Esophagus mucosa (tissue), 1 donor: ENCODE results near the gene PHC2. TPM values are rescaled to one million over a fixed set of nuclear protein-coding genes. Genes with fewer than 3 reads are reported as not detected.
A peak's percentile ranks its signal among the peaks of the same experiment; 100 is the strongest.

Experiments used
- ATAC-seq: fragments of 200-7000 bp; cut with Tn5 transposase; one replicate; pipeline ENCODE4 v1.9.1; 2020
- total RNA-seq: library from RNA; stranded (reverse); gene quantifications from one replicate; pipeline ENCODE4 v1.2.4, GENCODE V29; 2023
- donor health status: DM: yes; HTN: yes; CAD: no.

Gene PHC2
- total RNA-seq, 1 donor from 2014 or later, result 28.6 TPM

GRCh38 chr1:33454646-33455282 is 23.9 kb upstream of the PHC2 start:
- ATAC-seq, result no peak

GRCh38 chr1:33446590-33446989 is 15.7 kb upstream of the PHC2 start:
- no peak for ATAC-seq

GRCh38 chr1:33445108-33445507 is 14.2 kb upstream of the PHC2 start:
- ATAC-seq, result no peak

- no peak for ATAC-seq
These were observed 12.8 kb upstream of the PHC2 start for GRCh38 chr1:33443705-33444180.

- ATAC-seq, result no peak
These were observed 12.3 kb upstream of the PHC2 start for GRCh38 chr1:33443080-33443704.

GRCh38 chr1:33442141-33442540 is 11.2 kb upstream of the PHC2 start:
- ATAC-seq, result no peak

- ATAC-seq, result peak; percentile 32
These were observed 10.3 kb upstream of the PHC2 start for GRCh38 chr1:33441088-33441745.

- ATAC-seq, result no peak
These were observed 8.8 kb upstream of the PHC2 start for GRCh38 chr1:33439662-33440061.

GRCh38 chr1:33438364-33439160 is 7.7 kb upstream of the PHC2 start:
- no peak for ATAC-seq

- ATAC-seq, result no peak
These were observed 5.8 kb upstream of the PHC2 start for GRCh38 chr1:33436557-33437285.

- ATAC-seq, result no peak
These were observed 4.4 kb upstream of the PHC2 start for GRCh38 chr1:33435096-33435820.

- no peak for ATAC-seq
These were observed 3.5 kb upstream of the PHC2 start for GRCh38 chr1:33434363-33434750.

- peak; percentile 62 for ATAC-seq
These were observed 2.8 kb upstream of the PHC2 start for GRCh38 chr1:33433509-33434362.

- no peak for ATAC-seq
These were observed 821 bp downstream of the PHC2 start for GRCh38 chr1:33429856-33430691.

- ATAC-seq, result no peak
These were observed 1.6 kb downstream of the PHC2 start for GRCh38 chr1:33429332-33429731.

- no peak for ATAC-seq
These were observed 2.2 kb downstream of the PHC2 start for GRCh38 chr1:33428661-33429060.

- ATAC-seq, result no peak
These were observed 4.0 kb downstream of the PHC2 start for GRCh38 chr1:33426916-33427315.

GRCh38 chr1:33425900-33426299 is 5.0 kb downstream of the PHC2 start:
- no peak for ATAC-seq

- ATAC-seq, result no peak
These were observed 6.3 kb downstream of the PHC2 start for GRCh38 chr1:33424610-33425009.

GRCh38 chr1:33424205-33424604 is 6.7 kb downstream of the PHC2 start:
- no peak for ATAC-seq
